Activated CD4-positive, alpha-beta T cell treated with anti-CD3 and anti-CD28 coated beads, Interleukin-2, amount 10 ng/mL, durations not matched to agents 24 days and 14 days (primary cell): Measurements from ENCODE around the gene SLC28A1. TPM values are rescaled to one million over a fixed set of nuclear protein-coding genes. Genes with fewer than 3 reads are reported as not detected.

Experiments used
- DNase-seq: peaks from one replicate; pipeline ENCODE4 v3.0.0; 2022
- H3K27ac Mint-ChIP-seq: one replicate; pipeline ENCODE4 v1.8.0; 2022; ENCODE audit warnings: mild to moderate bottlenecking, mixed read lengths
- H3K27me3 Mint-ChIP-seq: one replicate; pipeline ENCODE4 v1.8.0; 2022; ENCODE audit warnings: mixed read lengths
- H3K36me3 Mint-ChIP-seq: one replicate; pipeline ENCODE4 v1.8.0; 2022; ENCODE audit warnings: low read depth, mild to moderate bottlenecking, mixed read lengths
- H3K4me1 Mint-ChIP-seq: one replicate; pipeline ENCODE4 v1.8.0; 2021; ENCODE audit warnings: mixed read lengths
- H3K4me3 Mint-ChIP-seq: one replicate; pipeline ENCODE4 v1.8.0; 2022; ENCODE audit warnings: mild to moderate bottlenecking, moderate library complexity, mixed read lengths
- H3K9me3 Mint-ChIP-seq: one replicate; pipeline ENCODE4 v1.8.0; 2021; ENCODE audit warnings: mixed read lengths
- intact Hi-C: fragments of 100-400 bp; cut with micrococcal nuclease; formaldehyde crosslinking; loops from one replicate; pipeline ENCODE4 v1.15.1; 2023
- total RNA-seq: library from RNA; stranded (reverse); gene quantifications from 2 replicates; pipeline ENCODE4 v1.2.3, GENCODE V29; 2022

SLC28A1 gene
- total RNA-seq, 1 donor from 2014 or later, result not detected

DNA sequence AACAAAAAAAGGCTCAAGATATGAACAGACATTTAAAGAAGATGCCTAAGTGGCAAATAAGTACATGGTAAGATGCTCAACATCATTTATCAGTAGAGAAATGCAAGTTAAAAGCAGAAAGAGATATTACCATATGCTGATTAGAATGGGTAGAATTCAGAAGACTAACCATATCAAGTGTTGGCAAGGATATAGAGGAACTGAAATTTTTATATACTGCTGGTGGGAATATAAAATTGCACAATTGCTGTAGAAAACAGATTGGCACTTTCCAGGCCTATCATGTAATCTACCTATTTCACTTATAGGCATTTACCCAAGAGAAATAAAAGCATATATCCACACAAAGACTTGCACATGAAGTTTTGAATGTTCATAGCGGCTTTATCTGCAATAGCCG, 17.1 kb downstream of the SLC28A1 start:
- intact Hi-C loops, result no loop called here
- no peak for DNase-seq
- H3K27me3 Mint-ChIP-seq, result peaks cover 16% of the 10 kb centered on the region
- no peak overlapping the region for H3K27ac Mint-ChIP-seq
- no peaks in the 10 kb centered on the region for H3K36me3 Mint-ChIP-seq
- H3K4me3 Mint-ChIP-seq, result no peak overlapping the region
- H3K9me3 Mint-ChIP-seq, result no peaks in the 10 kb centered on the region
- no peaks in the 10 kb centered on the region for H3K4me1 Mint-ChIP-seq

DNA sequence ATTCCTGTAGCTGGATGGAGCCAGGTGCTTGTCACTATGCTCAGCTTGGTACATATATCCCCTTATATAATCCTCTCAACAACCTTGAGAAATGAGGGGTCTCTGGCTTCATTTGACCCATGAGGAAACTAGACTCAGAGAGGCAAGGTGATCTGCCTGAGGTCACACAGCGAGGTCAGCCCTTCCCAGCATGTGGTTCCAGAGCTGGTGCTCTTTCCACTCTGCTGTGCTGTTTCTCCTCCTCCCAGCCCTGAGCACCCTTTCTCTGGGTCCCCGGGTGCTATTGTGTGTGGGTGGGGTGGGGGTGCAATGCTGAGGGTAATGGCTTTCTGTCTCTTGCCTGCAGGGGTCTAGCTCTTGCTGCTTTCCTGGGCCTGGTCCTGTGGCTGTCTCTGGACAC, 19.3 kb downstream of the SLC28A1 start:
- Mint-ChIP-seq H3K4me3 (no peak overlapping the region), H3K27ac (no peak overlapping the region), H3K9me3 (no peaks in the 10 kb centered on the region), H3K4me1 (no peaks in the 10 kb centered on the region), H3K27me3 (peaks cover 9% of the 10 kb centered on the region), H3K36me3 (no peaks in the 10 kb centered on the region)
- DNase-seq, result no peak
- intact Hi-C loops, result no loop called here

- Mint-ChIP-seq H3K9me3 (no peaks in the 10 kb centered on the region), H3K27ac (no peak overlapping the region), H3K27me3 (peaks cover 4% of the 10 kb centered on the region), H3K4me3 (no peak overlapping the region), H3K4me1 (no peaks in the 10 kb centered on the region), H3K36me3 (no peaks in the 10 kb centered on the region)
- DNase-seq, result no peak
- intact Hi-C loops, result no loop called here
Observed at GRCh38 chr15:84904419-84904818, 20.0 kb downstream of the SLC28A1 start.

- Mint-ChIP-seq H3K9me3 (no peaks in the 10 kb centered on the region), H3K4me3 (no peak overlapping the region), H3K36me3 (no peaks in the 10 kb centered on the region), H3K27ac (no peak overlapping the region), H3K27me3 (peaks cover 2% of the 10 kb centered on the region), H3K4me1 (no peaks in the 10 kb centered on the region)
- DNase-seq, result no peak
- intact Hi-C loops, result no loop called here
Observed at GRCh38 chr15:84905016-84905916, 20.8 kb downstream of the SLC28A1 start.

- H3K27ac Mint-ChIP-seq, result no peak overlapping the region
- no peak overlapping the region for H3K4me3 Mint-ChIP-seq
Observed at GRCh38 chr15:84907731-84908130, 23.3 kb downstream of the SLC28A1 start.

GRCh38 chr15:84908564-84908963, 24.1 kb downstream of the SLC28A1 start:
- DNase-seq, result no peak
- peaks cover 6% of the 10 kb centered on the region for H3K4me1 Mint-ChIP-seq
- intact Hi-C loops, result no loop called here
- no peak overlapping the region for H3K27ac Mint-ChIP-seq
- H3K9me3 Mint-ChIP-seq, result no peaks in the 10 kb centered on the region
- peaks cover 1% of the 10 kb centered on the region for H3K36me3 Mint-ChIP-seq
- no peak overlapping the region for H3K4me3 Mint-ChIP-seq
- H3K27me3 Mint-ChIP-seq, result peaks cover 1% of the 10 kb centered on the region

More at GRCh38 chr15:84907731-84908130, 23.3 kb downstream of the SLC28A1 start:
- DNase-seq, result no peak
- intact Hi-C loops, result no loop called here
- H3K4me1 Mint-ChIP-seq, result peaks cover 6% of the 10 kb centered on the region
- H3K9me3 Mint-ChIP-seq, result no peaks in the 10 kb centered on the region
- peaks cover 1% of the 10 kb centered on the region for H3K36me3 Mint-ChIP-seq
- H3K27me3 Mint-ChIP-seq, result peaks cover 1% of the 10 kb centered on the region

- DNase-seq, result no peak
- Mint-ChIP-seq H3K27ac (no peak overlapping the region), H3K4me3 (no peak overlapping the region), H3K36me3 (peaks cover 1% of the 10 kb centered on the region), H3K27me3 (peaks cover 1% of the 10 kb centered on the region), H3K4me1 (peaks cover 6% of the 10 kb centered on the region), H3K9me3 (no peaks in the 10 kb centered on the region)
- intact Hi-C loops, result no loop called here
Observed at GRCh38 chr15:84909029-84909428, 24.6 kb downstream of the SLC28A1 start.

DNA sequence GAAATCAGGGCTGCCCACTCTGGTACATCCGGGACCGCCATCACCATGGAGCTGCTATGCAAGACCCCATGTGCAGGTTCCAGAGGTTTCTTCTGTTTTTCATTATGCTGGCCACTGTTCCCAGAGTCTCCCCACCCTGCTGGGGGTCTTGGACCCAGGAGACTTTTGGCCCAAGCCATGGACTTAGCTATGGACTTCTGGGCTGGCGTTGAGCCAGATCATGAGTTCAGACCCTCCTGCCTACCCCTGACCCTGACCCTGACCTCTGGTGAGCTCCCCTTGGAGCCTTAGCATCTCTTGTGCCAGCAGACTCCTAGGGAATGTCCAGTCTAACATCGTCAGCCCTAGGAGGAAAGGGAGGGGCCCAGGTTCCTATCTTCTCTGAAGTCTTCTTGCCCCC, 25.3 kb downstream of the SLC28A1 start:
- H3K36me3 Mint-ChIP-seq, result peaks cover 2% of the 10 kb centered on the region

GRCh38 chr15:84910928-84911623, 26.6 kb downstream of the SLC28A1 start:
- no peak for DNase-seq
- peaks cover 3% of the 10 kb centered on the region for H3K36me3 Mint-ChIP-seq
- no peak overlapping the region for H3K27ac Mint-ChIP-seq
- peaks cover 1% of the 10 kb centered on the region for H3K27me3 Mint-ChIP-seq
- H3K4me3 Mint-ChIP-seq, result no peak overlapping the region
- peaks cover 16% of the 10 kb centered on the region for H3K4me1 Mint-ChIP-seq
- H3K9me3 Mint-ChIP-seq, result no peaks in the 10 kb centered on the region
- intact Hi-C loops, result no loop called here

More for the DNA sequence above, 25.3 kb downstream of the SLC28A1 start:
- H3K4me3 Mint-ChIP-seq, result no peak overlapping the region
- DNase-seq, result no peak
- intact Hi-C loops, result no loop called here
- no peak overlapping the region for H3K27ac Mint-ChIP-seq
- H3K4me1 Mint-ChIP-seq, result peaks cover 8% of the 10 kb centered on the region
- peaks cover 1% of the 10 kb centered on the region for H3K27me3 Mint-ChIP-seq
- H3K9me3 Mint-ChIP-seq, result no peaks in the 10 kb centered on the region

GRCh38 chr15:84911879-84912660, 27.6 kb downstream of the SLC28A1 start:
- Mint-ChIP-seq H3K27ac (no peak overlapping the region), H3K27me3 (peaks cover 1% of the 10 kb centered on the region), H3K9me3 (no peaks in the 10 kb centered on the region), H3K4me3 (no peak overlapping the region), H3K36me3 (peaks cover 3% of the 10 kb centered on the region), H3K4me1 (peaks cover 16% of the 10 kb centered on the region)
- intact Hi-C loops, result no loop called here
- no peak for DNase-seq

- Mint-ChIP-seq H3K36me3 (peaks cover 3% of the 10 kb centered on the region), H3K9me3 (no peaks in the 10 kb centered on the region), H3K4me3 (no peak overlapping the region), H3K27me3 (peaks cover 1% of the 10 kb centered on the region), H3K27ac (no peak overlapping the region), H3K4me1 (peaks cover 16% of the 10 kb centered on the region)
- no peak for DNase-seq
- intact Hi-C loops, result no loop called here
Observed at GRCh38 chr15:84913360-84913723, 28.9 kb downstream of the SLC28A1 start.

- H3K27ac Mint-ChIP-seq, result no peak overlapping the region
- peaks cover 4% of the 10 kb centered on the region for H3K27me3 Mint-ChIP-seq
- intact Hi-C loops, result no loop called here
- H3K4me3 Mint-ChIP-seq, result peak overlapping the region; percentile 81
- peaks cover 16% of the 10 kb centered on the region for H3K4me1 Mint-ChIP-seq
- H3K9me3 Mint-ChIP-seq, result no peaks in the 10 kb centered on the region
- DNase-seq, result no peak
- peaks cover 3% of the 10 kb centered on the region for H3K36me3 Mint-ChIP-seq
Observed at GRCh38 chr15:84914351-84914750, 29.9 kb downstream of the SLC28A1 start.

GRCh38 chr15:84914909-84915605, 30.6 kb downstream of the SLC28A1 start:
- H3K27ac Mint-ChIP-seq, result peak overlapping the region; percentile 91
- peaks cover 4% of the 10 kb centered on the region for H3K27me3 Mint-ChIP-seq
- H3K36me3 Mint-ChIP-seq, result peaks cover 3% of the 10 kb centered on the region
- H3K4me1 Mint-ChIP-seq, result peaks cover 16% of the 10 kb centered on the region
- peak; percentile 90 for DNase-seq
- intact Hi-C loops, result no loop called here
- H3K9me3 Mint-ChIP-seq, result no peaks in the 10 kb centered on the region
- peak overlapping the region; percentile 81 for H3K4me3 Mint-ChIP-seq
